Measurements from ENCODE around the gene ADGRF4.

The ADGRF4 gene

DNA sequence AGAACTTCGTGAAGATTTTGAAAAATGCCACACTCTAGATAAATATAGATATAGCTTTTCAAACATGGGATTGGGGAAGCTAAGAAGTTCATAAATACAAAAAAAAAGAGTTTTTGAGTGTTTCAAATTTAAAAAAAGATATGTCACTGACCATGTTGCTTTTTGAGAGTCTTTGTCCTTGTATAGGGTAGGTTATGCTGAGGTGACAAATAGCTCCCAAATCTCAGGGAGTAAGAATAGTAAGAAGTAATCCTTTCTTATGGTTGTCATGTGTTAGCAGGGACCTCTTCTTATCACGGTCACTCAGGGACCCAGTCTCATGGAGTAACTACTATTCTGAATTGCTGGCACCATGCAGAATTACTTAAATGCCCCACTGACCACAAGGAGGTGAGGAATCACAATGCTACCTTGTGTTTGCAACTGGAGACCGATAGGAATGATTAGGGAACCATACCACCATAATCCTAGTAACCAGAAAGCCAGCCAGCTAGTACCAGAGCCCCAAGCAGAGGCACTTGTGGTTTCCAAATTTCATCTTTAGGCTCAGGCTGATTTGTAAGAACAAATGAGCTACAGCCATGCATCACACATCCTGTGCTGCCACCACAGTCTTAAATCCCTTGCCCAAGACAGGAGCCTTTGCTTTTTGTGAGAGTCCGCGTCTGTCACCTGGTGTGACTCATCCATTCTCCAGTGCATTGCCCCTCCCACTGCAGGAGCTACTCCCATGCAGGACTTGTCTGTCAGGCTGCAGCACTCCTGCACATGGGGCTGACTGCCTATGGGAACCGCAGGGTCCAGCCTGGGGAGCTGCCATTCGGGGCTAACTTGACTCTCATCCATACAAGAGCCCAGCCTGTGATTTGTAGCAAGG is 42.4 kb upstream of the ADGRF4 start:
- H3K4me3 ChIP-seq (ENCODE audit: control insufficient read depth, low read depth, low read length) = no peak overlapping the region
- TF ChIP-seq, protein P1, sequence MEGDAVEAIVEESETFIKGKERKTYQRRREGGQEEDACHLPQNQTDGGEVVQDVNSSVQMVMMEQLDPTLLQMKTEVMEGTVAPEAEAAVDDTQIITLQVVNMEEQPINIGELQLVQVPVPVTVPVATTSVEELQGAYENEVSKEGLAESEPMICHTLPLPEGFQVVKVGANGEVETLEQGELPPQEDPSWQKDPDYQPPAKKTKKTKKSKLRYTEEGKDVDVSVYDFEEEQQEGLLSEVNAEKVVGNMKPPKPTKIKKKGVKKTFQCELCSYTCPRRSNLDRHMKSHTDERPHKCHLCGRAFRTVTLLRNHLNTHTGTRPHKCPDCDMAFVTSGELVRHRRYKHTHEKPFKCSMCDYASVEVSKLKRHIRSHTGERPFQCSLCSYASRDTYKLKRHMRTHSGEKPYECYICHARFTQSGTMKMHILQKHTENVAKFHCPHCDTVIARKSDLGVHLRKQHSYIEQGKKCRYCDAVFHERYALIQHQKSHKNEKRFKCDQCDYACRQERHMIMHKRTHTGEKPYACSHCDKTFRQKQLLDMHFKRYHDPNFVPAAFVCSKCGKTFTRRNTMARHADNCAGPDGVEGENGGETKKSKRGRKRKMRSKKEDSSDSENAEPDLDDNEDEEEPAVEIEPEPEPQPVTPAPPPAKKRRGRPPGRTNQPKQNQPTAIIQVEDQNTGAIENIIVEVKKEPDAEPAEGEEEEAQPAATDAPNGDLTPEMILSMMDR (conservative IDR thresholded peaks at IDR 0.05; ENCODE audit: control insufficient read depth, insufficient read depth, low read depth, low read length) = no peak
- peak; percentile 60 for DNase-seq (ENCODE audit: low read depth)

GRCh38 chr6:47661960-47662359 is 36.4 kb upstream of the ADGRF4 start:
- DNase-seq (ENCODE audit: low read depth) = no peak
- TF ChIP-seq, protein P1 (conservative IDR thresholded peaks at IDR 0.05; ENCODE audit: control insufficient read depth, insufficient read depth, low read depth, low read length) = no peak
- H3K4me3 ChIP-seq (ENCODE audit: control insufficient read depth, low read depth, low read length) = no peak overlapping the region

GRCh38 chr6:47663462-47664216 is 34.7 kb upstream of the ADGRF4 start:
- TF ChIP-seq, protein P1 (conservative IDR thresholded peaks at IDR 0.05; ENCODE audit: control insufficient read depth, insufficient read depth, low read depth, low read length) = no peak
- DNase-seq (ENCODE audit: low read depth) = no peak
- no peak overlapping the region for H3K4me3 ChIP-seq (ENCODE audit: control insufficient read depth, low read depth, low read length)

- H3K4me3 ChIP-seq (ENCODE audit: control insufficient read depth, low read depth, low read length) = no peak overlapping the region
- TF ChIP-seq, protein P1 (conservative IDR thresholded peaks at IDR 0.05; ENCODE audit: control insufficient read depth, insufficient read depth, low read depth, low read length) = no peak
- no peak for DNase-seq (ENCODE audit: low read depth)
Measured at GRCh38 chr6:47665112-47665511, 33.3 kb upstream of the ADGRF4 start.

DNA sequence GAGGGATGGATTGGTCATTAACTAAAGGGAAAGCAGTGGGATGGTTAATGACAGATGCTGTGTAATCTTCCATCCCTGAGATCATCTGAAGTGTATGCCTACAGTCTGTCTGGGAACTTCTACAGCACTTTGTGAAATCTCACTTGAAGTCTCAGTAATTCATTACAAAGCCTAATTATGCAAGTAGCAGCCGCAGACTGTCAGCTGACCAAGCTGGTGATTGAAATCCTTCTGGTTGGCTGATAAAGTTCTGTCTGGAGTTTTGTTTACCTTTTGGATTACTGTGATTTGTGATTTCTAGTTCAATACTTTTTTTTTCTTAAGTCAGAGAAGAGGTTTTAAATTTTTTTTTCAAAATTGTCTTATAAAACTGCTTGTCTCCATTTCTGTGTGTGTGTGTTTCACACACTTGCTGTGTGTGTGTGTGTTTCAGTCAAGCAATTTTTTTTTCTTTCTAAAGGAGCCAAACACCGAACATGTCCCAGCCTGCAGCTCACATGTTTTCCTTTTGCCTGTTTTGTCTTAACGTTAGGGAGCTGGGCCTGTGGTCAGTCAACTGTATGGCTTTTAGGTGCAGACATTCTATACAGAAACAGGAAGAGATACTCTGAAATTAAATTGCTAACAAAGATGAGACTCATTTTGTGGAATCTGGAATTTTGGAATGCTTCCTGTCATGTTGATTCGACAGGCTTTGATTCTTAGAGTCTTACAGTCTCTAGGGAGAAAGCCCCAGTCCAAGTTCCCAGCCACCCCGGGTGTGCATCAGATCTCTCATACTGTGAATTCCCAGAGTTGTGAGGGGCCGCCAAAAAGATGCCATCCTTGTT is 28.5 kb upstream of the ADGRF4 start:
- H3K4me3 ChIP-seq (ENCODE audit: control insufficient read depth, low read depth, low read length) = no peak overlapping the region
- TF ChIP-seq, protein P1 (conservative IDR thresholded peaks at IDR 0.05; ENCODE audit: control insufficient read depth, insufficient read depth, low read depth, low read length) = no peak
- DNase-seq (ENCODE audit: low read depth) = peak; percentile 9

DNA sequence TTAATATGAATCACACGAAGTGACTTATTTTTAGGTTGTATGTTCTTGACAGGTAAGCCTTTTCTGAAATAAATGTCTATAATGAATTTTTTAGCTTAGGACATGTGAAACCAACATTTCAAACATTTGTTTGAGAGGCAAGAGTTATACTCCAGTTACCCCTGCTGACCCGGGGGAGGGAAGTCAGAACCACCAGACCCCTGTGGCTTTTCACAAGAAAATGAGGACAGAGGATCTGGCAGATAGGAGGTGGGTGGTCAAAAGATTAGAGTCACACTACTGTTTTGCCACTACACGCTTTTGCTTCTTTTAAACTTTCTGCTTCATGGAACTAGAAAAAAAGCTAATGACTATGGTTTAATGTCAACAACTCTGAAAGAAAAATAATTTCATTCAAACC is 27.5 kb upstream of the ADGRF4 start:
- no peak overlapping the region for H3K4me3 ChIP-seq (ENCODE audit: control insufficient read depth, low read depth, low read length)
- no peak for DNase-seq (ENCODE audit: low read depth)
- TF ChIP-seq, protein P1 (conservative IDR thresholded peaks at IDR 0.05; ENCODE audit: control insufficient read depth, insufficient read depth, low read depth, low read length) = no peak

Data from fibroblast of mammary gland (primary cell).